ENCODE measurements around the gene BFSP2.
"Not testable (repeated sequence)": the region's sequence is repeated elsewhere in the genome, so short reads cannot be mapped to it uniquely, and the experiment has no call there.

Gene BFSP2

DNA sequence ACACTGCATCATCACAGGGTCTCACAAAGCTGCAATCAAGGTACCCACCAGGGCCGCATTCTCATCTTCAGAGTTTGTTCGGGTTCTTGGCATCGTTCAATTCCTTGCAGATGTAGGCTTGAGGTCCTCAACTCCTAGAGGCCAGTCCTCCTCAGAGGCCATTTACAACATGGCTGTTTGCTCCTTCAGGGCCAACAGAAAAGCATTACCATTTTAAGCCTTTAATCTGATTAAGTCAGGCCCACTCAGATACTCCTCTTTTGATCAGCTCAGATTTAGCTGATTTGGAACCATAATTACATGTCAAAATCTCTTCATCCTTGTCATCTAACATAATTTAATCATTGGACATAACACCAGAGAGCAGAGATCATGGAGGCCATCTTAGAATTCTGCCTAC lies 55.4 kb downstream of the BFSP2 start:
- H3K4me3 ChIP-seq (ENCODE audit: low read depth, low read length): no peak overlapping the region

- H3K4me3 ChIP-seq (ENCODE audit: low read depth, low read length): no peak overlapping the region
These were observed 56.1 kb downstream of the BFSP2 start for GRCh38 chr3:133455960-133456359.

- H3K4me3 ChIP-seq (ENCODE audit: low read depth, low read length): no peak overlapping the region
These were observed 57.2 kb downstream of the BFSP2 start for GRCh38 chr3:133457025-133457424.

- H3K4me3 ChIP-seq (ENCODE audit: low read depth, low read length): no peak overlapping the region
These were observed 57.7 kb downstream of the BFSP2 start for GRCh38 chr3:133457465-133458067.

DNA sequence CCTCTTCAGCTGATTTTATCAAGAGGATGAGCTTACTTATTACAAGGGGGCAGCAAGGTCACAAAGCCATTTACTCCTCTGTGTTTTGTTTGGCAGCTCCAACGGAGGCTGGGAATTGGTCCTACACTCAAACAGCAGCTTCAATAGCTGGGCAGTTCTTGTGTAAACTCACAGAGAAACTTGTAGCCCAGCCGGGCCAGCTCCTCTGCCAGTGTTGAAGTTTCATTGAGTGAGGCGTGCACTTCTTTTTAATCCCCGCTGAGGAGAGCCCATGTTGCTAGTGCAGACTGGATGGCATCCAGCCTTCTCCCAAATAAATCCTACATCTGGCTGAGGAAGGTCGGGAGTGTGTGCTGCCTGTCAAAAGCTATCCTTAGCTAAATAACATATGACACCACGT lies 59.5 kb downstream of the BFSP2 start:
- H3K4me3 ChIP-seq (ENCODE audit: low read depth, low read length): no peak overlapping the region

- no peak overlapping the region for H3K4me3 ChIP-seq (ENCODE audit: low read depth, low read length)
These were observed 61.0 kb downstream of the BFSP2 start for GRCh38 chr3:133460809-133461208.

GRCh38 chr3:133461291-133461690 lies 61.4 kb downstream of the BFSP2 start:
- no peak overlapping the region for H3K4me3 ChIP-seq (ENCODE audit: low read depth, low read length)

DNA sequence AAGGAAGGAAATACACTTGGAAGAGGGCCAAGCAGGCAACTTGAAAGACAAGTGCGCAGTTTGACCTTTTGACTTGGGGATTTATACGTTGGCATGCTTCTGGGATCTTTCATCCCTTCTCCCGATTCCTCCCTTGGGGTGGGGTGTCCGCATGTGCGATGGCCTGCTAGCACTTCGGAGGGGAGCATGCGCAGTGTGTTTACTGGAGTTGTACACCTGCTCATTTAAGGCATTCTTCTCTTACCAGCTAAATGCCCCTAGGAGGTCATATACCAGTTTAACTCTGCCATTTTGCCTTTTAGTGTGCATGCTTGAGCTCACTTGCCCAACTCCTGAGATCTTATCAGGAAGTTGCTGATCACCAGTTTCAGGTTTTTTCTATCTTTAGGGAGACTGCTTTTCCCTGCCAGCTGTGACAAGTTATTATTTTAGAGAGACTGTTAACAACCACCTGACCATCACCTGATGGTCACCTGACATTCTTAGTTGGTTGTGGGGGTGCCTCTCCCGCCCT lies 63.5 kb downstream of the BFSP2 start:
- H3K4me3 ChIP-seq (ENCODE audit: low read depth, low read length): no peak overlapping the region

- H3K4me3 ChIP-seq (ENCODE audit: low read depth, low read length): no peak overlapping the region
These were observed 64.7 kb downstream of the BFSP2 start for GRCh38 chr3:133464573-133464972.

- no peak overlapping the region for H3K4me3 ChIP-seq (ENCODE audit: low read depth, low read length)
These were observed 66.9 kb downstream of the BFSP2 start for GRCh38 chr3:133466531-133467386.

DNA sequence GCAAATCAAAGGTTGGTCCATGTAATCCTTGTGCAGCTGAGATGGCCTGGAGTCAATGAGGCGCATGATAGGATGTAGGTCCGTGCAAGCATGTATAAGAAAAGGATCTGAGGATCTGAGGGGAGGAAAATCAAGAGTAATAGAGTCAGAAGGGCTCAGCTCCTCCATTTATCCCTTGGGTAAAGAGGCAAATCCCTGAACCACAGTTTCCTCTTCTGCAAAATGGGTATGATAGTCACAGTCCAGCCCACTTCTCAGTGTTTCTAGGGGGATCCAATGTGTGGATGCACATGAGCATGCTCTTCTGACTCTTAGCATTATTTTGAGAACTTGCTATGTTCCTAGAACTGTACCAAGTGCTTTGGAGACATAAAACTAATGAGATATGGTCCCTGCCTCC lies 67.9 kb downstream of the BFSP2 start:
- H3K4me3 ChIP-seq (ENCODE audit: low read depth, low read length): no peak overlapping the region

DNA sequence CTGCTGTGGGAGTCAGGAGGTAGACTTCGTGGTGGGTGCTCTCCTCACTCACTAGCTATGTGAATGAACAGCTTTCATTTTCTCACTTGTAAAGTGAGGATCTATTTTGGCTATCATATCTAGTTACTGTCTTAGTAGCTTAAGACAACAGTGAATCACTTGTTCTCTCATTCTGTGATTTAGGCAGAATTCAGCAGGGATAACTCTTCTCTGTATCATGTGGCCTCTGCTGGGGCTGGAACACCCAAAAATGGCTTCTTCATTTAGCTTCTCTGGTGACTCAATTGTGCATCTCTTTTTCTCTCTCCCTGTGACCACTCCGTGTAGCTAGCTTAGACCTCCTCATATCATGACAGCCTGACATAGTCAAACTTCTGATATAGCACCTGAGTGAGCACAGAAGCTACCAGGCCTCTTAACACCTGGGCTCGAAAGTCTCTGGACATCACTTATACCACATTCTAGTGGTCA lies 68.4 kb downstream of the BFSP2 start:
- no peak overlapping the region for H3K4me3 ChIP-seq (ENCODE audit: low read depth, low read length)

DNA sequence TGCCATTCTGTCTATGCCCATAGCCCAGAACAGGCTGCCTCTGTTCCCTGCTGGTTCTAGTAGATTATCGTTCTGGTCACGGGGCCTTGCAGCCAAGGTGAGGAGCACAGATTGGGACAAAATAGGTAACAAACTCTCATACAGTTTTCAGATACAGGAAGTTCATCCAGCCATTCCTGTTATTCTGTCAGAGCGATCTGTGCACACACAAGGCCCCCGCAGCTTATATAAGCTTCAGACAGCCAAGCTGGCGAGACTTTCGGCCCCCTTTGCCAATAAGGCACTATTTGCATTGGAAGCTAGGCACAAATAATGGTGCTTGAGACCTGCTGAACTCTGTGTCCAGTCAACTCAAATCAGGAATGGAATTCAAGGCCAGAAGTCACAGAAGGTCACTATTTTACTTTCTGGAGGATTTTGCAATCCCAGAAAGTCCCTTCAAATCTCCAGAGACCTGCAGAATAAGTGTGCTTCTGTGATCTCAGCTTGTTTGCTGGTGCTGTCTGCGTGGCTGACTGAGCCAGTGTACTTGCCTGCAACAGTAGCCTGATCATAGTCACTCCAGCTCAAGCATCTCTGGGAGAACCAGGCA lies 69.4 kb downstream of the BFSP2 start:
- H3K4me3 ChIP-seq (ENCODE audit: low read depth, low read length): no peak overlapping the region

DNA sequence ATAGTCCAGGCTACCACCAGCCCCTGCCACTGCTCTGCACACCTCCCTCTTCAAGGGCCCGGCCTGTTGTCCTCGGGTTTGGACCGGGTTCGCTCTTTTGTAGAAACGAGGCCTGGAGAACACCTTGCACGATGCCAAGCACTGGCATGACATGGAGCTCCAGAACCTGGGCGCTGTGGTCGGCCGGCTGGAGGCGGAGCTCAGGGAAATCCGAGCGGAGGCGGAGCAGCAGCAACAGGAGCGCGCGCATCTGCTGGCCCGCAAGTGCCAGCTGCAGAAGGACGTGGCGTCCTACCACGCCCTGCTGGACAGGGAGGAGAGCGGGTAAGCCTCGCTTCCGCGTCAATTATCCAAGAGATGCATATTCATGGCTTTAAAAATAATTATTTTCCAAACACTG lies 72.4 kb downstream of the BFSP2 start:
- no peak overlapping the region for H3K4me3 ChIP-seq (ENCODE audit: low read depth, low read length)

GRCh38 chr3:133472889-133473288 lies 73.0 kb downstream of the BFSP2 start:
- no peak overlapping the region for H3K4me3 ChIP-seq (ENCODE audit: low read depth, low read length)

DNA sequence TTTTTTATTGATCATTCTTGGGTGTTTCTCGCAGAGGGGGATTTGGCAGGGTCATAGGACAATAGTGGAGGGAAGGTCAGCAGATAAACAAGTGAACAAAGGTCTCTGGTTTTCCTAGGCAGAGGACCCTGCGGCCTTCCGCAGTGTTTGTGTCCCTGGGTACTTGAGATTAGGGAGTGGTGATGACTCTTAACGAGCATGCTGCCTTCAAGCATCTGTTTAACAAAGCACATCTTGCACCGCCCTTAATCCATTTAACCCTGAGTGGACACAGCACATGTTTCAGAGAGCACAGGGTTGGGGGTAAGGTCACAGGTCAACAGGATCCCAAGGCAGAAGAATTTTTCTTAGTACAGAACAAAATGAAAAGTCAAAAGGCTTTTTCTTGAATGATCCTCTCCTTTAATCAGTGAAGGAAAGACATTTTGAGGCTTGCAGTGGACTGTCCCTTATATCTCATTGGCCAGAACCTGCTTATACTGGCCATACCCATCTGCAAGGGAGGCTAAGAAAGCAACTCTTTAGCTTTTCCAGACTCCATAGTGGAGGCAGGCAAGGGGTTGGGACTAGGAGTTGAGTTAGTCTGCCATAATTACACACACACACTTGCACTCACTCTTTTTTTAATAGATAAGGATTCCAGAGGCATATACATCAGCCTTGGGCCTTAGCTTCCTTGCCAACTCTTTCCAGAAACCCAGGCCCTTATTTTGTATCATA lies 73.8 kb downstream of the BFSP2 start:
- not testable (repeated sequence) for H3K4me3 ChIP-seq (ENCODE audit: low read depth, low read length)

- no peak overlapping the region for H3K4me3 ChIP-seq (ENCODE audit: low read depth, low read length)
These were observed 74.5 kb downstream of the BFSP2 start for GRCh38 chr3:133474251-133474801.

DNA sequence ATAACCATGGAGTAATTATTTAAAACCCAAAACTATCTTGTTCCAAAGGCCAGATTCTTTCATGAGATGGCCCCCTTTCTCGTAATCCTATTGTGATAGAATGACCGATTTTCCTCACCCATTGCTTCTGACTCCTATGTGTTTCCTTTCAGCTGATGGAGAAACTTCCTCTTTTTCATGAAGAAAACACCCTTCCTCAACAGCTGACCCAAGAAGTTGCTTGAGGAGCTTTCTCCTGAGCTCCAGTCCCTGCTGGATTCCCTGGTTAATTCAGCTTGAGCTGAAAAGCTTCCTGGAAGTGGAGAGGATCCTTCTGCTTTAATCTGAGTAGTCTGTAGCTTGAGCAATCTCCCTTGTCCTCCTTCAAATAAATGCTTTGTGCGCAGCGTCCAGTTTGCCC lies 75.0 kb downstream of the BFSP2 start:
- no peak overlapping the region for H3K4me3 ChIP-seq (ENCODE audit: low read depth, low read length)

- no peak overlapping the region for H3K4me3 ChIP-seq (ENCODE audit: low read depth, low read length)
These were observed 75.6 kb downstream of the BFSP2 start for GRCh38 chr3:133475245-133476010.

DNA sequence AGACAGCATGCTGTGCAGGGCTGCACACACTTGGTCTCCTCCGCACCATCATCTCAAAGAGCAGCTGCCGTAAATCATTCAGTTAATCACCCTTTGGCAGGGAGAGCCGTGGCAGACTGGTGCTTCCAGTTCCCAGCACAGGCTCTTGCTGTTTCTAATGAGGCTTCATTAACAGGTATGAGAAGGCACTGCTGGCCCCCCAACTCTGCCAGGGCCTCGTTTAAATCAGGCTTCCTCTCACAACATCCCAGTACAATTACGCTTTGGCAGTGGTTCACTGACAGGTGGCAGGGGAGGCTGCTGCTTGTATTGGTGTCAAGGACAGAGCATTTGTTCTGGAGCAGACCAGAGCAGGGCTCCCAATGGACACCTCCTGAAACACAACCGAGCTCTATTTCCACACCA lies 77.1 kb downstream of the BFSP2 start:
- H3K4me3 ChIP-seq (ENCODE audit: low read depth, low read length): no peak overlapping the region
